ENCODE measurements around the gene GADD45G.

DNA sequence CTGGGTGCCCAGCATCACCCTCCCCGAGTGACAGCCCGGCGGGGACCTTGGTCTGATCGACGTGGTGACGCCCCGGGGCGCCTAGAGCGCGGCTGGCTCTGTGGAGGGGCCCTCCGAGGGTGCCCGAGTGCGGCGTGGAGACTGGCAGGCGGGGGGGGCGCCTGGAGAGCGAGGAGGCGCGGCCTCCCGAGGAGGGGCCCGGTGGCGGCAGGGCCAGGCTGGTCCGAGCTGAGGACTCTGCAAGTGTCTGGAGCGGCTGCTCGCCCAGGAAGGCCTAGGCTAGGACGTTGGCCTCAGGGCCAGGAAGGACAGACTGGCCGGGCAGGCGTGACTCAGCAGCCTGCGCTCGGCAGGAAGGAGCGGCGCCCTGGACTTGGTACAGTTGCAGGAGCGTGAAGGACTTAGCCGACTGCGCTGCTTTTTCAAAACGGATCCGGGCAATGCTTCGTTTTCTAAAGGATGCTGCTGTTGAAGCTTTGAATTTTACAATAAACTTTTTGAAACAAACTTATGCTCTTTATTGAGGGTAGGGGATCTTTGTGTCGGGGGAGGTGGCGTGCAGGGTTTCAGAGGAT, 1.3 kb downstream of the GADD45G start:
- TF ChIP-seq ARNTL (CRISPR knock-in tag; IDR thresholded peaks at IDR 0.05; ENCODE audit: borderline replicate concordance, low read depth) (no peak), PPARA (CRISPR knock-in tag; IDR thresholded peaks at IDR 0.05; ENCODE audit: borderline replicate concordance) (no peak), OSR1 (CRISPR knock-in tag; IDR thresholded peaks at IDR 0.05) (no peak), ZNF70 (CRISPR knock-in tag; IDR thresholded peaks at IDR 0.05) (no peak), GLIS3 (CRISPR knock-in tag; IDR thresholded peaks at IDR 0.05) (no peak), ZNF565 (CRISPR knock-in tag; conservative IDR thresholded peaks at IDR 0.05; ENCODE audit: low read depth) (no peak), ZNF8 (CRISPR knock-in tag; IDR thresholded peaks at IDR 0.05) (no peak), TCF4 (CRISPR knock-in tag; IDR thresholded peaks at IDR 0.05; ENCODE audit: borderline replicate concordance) (no peak), ISL1 (CRISPR knock-in tag; IDR thresholded peaks at IDR 0.05) (no peak), CSDC2 (CRISPR knock-in tag; IDR thresholded peaks at IDR 0.05) (no peak), ZFP30 (CRISPR knock-in tag; IDR thresholded peaks at IDR 0.05) (no peak)
- TF ChIP-seq, protein P1, sequence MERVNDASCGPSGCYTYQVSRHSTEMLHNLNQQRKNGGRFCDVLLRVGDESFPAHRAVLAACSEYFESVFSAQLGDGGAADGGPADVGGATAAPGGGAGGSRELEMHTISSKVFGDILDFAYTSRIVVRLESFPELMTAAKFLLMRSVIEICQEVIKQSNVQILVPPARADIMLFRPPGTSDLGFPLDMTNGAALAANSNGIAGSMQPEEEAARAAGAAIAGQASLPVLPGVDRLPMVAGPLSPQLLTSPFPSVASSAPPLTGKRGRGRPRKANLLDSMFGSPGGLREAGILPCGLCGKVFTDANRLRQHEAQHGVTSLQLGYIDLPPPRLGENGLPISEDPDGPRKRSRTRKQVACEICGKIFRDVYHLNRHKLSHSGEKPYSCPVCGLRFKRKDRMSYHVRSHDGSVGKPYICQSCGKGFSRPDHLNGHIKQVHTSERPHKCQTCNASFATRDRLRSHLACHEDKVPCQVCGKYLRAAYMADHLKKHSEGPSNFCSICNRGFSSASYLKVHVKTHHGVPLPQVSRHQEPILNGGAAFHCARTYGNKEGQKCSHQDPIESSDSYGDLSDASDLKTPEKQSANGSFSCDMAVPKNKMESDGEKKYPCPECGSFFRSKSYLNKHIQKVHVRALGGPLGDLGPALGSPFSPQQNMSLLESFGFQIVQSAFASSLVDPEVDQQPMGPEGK (CRISPR knock-in tag; IDR thresholded peaks at IDR 0.05; ENCODE audit: borderline replicate concordance): no peak
- TF ChIP-seq, protein P2, sequence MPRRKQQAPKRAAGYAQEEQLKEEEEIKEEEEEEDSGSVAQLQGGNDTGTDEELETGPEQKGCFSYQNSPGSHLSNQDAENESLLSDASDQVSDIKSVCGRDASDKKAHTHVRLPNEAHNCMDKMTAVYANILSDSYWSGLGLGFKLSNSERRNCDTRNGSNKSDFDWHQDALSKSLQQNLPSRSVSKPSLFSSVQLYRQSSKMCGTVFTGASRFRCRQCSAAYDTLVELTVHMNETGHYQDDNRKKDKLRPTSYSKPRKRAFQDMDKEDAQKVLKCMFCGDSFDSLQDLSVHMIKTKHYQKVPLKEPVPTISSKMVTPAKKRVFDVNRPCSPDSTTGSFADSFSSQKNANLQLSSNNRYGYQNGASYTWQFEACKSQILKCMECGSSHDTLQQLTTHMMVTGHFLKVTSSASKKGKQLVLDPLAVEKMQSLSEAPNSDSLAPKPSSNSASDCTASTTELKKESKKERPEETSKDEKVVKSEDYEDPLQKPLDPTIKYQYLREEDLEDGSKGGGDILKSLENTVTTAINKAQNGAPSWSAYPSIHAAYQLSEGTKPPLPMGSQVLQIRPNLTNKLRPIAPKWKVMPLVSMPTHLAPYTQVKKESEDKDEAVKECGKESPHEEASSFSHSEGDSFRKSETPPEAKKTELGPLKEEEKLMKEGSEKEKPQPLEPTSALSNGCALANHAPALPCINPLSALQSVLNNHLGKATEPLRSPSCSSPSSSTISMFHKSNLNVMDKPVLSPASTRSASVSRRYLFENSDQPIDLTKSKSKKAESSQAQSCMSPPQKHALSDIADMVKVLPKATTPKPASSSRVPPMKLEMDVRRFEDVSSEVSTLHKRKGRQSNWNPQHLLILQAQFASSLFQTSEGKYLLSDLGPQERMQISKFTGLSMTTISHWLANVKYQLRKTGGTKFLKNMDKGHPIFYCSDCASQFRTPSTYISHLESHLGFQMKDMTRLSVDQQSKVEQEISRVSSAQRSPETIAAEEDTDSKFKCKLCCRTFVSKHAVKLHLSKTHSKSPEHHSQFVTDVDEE (CRISPR knock-in tag; IDR thresholded peaks at IDR 0.05): no peak

All from SK-N-SH treated with all-trans-retinoic acid at 6 μM for 48 hours (cell line).